PC-3 (cell line): Measurements from ENCODE around the gene ZNF860. TPM values are rescaled to one million over a fixed set of nuclear protein-coding genes. Genes with fewer than 3 reads are reported as not detected.

ENCODE experiments used
- ATAC-seq: fragments of 200-7000 bp; cut with Tn5 transposase; 2 replicates; pipeline ENCODE4 v1.9.1; 2020; ENCODE audit warnings: mild to moderate bottlenecking, moderate library complexity
- BruUV-seq: library from RNA; stranded (reverse); fragments of 400-500 nt; replicated peaks from 2 replicates; lab custom pipeline; 2021; lab: Mats Ljungman, UMichigan
- CTCF ChIA-PET: fragments of 300-600 bp; sonication (Branson Sonifier 250); formaldehyde crosslinking; loops from one replicate; lab custom pipeline; 2022; ENCODE audit warnings: antibody characterized with exemption; lab: Charles Lee
- POLR2A ChIA-PET: fragments of 300-600 bp; sonication (Branson Sonifier 250); formaldehyde crosslinking; loops from one replicate; lab custom pipeline; 2022; ENCODE audit warnings: antibody characterized with exemption; ENCODE audit not compliant: unreplicated experiment; lab: Charles Lee
- DNase-seq: peaks from one replicate; pipeline ENCODE4 v3.0.0-alpha.2; 2015
- H2AFZ ChIP-seq: fragments of 300-600 bp; sonication (generic); 2 replicates; pipeline ENCODE4 v1.6.0; 2016; ENCODE audit warnings: antibody characterized with exemption, low read length
- H3F3A ChIP-seq: fragments of 300-600 bp; sonication (generic); one replicate; pipeline ENCODE4 v1.6.0; 2017; ENCODE audit warnings: antibody characterized with exemption, low read length, control low read depth, mild to moderate bottlenecking; ENCODE audit not compliant: unreplicated experiment
- H3K27ac ChIP-seq: fragments of 300-600 bp; sonication (generic); 2 replicates; pipeline ENCODE4 v1.5.1; 2016; ENCODE audit warnings: mild to moderate bottlenecking, low read length
- H3K27me3 ChIP-seq: fragments of 300-600 bp; sonication (generic); 2 replicates; pipeline ENCODE4 v1.6.1; 2016; ENCODE audit warnings: low read length, mixed read lengths
- H3K36me3 ChIP-seq: fragments of 300-600 bp; sonication (generic); 2 replicates; pipeline ENCODE4 v1.6.1; 2016; ENCODE audit warnings: low read depth, mixed run types, low read length, mixed read lengths
- H3K4me1 ChIP-seq: fragments of 300-600 bp; sonication (generic); 2 replicates; pipeline ENCODE4 v1.5.1; 2016; ENCODE audit warnings: low read length; ENCODE audit not compliant: insufficient read depth
- H3K4me2 ChIP-seq: fragments of 300-600 bp; sonication (generic); 2 replicates; pipeline ENCODE4 v1.6.0; 2016; ENCODE audit warnings: low read length
- H3K4me3 ChIP-seq: fragments of 300-600 bp; sonication (generic); 2 replicates; pipeline ENCODE4 v1.5.1; 2016; ENCODE audit warnings: mild to moderate bottlenecking, low read length, mixed read lengths
- H3K79me2 ChIP-seq: fragments of 300-600 bp; sonication (generic); 2 replicates; pipeline ENCODE4 v1.6.1; 2017; ENCODE audit warnings: low read length, mixed read lengths
- H3K9ac ChIP-seq: fragments of 300-600 bp; sonication (generic); 2 replicates; pipeline ENCODE4 v1.6.0; 2016; ENCODE audit warnings: mild to moderate bottlenecking, low read length
- H3K9me2 ChIP-seq: fragments of 300-600 bp; sonication (generic); replicated peaks from 2 replicates; pipeline ENCODE4 v1.6.1; 2016; ENCODE audit warnings: mixed run types, low read length, mixed read lengths
- H3K9me3 ChIP-seq: fragments of 300-600 bp; sonication (generic); 2 replicates; pipeline ENCODE4 v1.6.1; 2016; ENCODE audit warnings: low read length, mixed read lengths
- H4K20me1 ChIP-seq: fragments of 300-600 bp; sonication (generic); 2 replicates; pipeline ENCODE4 v1.6.1; 2016; ENCODE audit warnings: low read length, mixed read lengths
- EZH2 ChIP-seq: fragments of 300-600 bp; sonication (generic); IDR thresholded peaks from one replicate; pipeline ENCODE4 v1.6.1; 2017; ENCODE audit warnings: antibody characterized with exemption, mild to moderate bottlenecking, low read length; ENCODE audit not compliant: unreplicated experiment
- EZH2phosphoT487 ChIP-seq: fragments of 300-600 bp; sonication (generic); IDR thresholded peaks from 2 replicates; pipeline ENCODE4 v1.6.1; 2018; ENCODE audit warnings: mild to moderate bottlenecking, antibody characterized with exemption, low read length, borderline replicate concordance
- intact Hi-C: fragments of 100-400 bp; cut with micrococcal nuclease; formaldehyde crosslinking; loops from 2 replicates; pipeline ENCODE4 v1.9.0; 2023
- total RNA-seq: library from RNA; depleted of rRNA; stranded (reverse); fragments of >200 nt; gene quantifications from 2 replicates; pipeline ENCODE4 v1.2.3, GENCODE V29; 2014
- TF ChIP-seq, protein P1 (sequence below): fragments of 300-600 bp; sonication (generic); conservative IDR thresholded peaks from 2 replicates; pipeline ENCODE4 v1.5.1; 2017; ENCODE audit warnings: antibody characterized with exemption, low read depth, mild to moderate bottlenecking, low read length

The ZNF860 gene
- total RNA-seq, 1 experiment from 2014 or later: 10.5 TPM

DNA sequence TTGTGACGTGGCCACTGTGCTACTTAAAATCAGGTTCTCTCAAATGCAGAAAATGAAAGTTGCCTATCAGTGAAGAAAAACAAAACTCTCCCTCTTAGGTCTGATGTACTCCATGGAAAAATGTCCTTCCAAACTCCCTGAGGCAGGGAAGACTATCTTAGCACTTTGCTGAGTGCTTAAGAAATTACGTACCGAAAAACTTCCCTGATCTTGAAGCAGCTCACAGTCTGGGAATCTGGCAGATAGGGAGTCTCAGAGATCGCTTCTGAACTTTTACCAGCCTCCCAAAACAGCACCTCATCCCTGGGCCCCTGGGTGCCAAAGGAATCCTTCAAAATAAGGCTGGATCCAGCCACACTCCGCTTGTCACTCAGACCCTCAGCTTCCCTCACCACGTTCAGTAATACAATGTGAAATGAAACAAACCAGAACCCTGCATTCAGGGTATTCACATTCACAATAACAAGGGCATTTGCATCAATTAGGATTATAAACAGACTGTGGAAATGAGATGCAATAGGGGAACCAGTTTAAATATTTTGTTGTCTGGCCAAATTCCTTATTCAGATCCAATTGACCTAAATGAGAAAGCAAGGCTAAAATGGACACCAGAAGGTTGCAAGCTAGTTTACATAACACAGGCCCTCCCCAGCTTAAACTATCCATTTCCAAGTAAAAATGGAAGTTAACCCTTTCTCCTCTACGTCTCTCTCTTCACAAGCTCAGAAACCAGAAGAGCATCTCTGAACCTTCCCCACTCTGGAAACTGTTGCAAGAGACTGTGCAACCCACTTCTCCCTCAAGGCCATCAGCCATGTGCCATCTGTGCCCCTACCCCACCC, 21.4 kb upstream of the ZNF860 start:
- ChIA-PET CTCF (no interaction called here), POLR2A (no interaction called here)
- no peak for TF ChIP-seq EZH2phosphoT487
- no peak for TF ChIP-seq EZH2
- TF ChIP-seq, protein P1, sequence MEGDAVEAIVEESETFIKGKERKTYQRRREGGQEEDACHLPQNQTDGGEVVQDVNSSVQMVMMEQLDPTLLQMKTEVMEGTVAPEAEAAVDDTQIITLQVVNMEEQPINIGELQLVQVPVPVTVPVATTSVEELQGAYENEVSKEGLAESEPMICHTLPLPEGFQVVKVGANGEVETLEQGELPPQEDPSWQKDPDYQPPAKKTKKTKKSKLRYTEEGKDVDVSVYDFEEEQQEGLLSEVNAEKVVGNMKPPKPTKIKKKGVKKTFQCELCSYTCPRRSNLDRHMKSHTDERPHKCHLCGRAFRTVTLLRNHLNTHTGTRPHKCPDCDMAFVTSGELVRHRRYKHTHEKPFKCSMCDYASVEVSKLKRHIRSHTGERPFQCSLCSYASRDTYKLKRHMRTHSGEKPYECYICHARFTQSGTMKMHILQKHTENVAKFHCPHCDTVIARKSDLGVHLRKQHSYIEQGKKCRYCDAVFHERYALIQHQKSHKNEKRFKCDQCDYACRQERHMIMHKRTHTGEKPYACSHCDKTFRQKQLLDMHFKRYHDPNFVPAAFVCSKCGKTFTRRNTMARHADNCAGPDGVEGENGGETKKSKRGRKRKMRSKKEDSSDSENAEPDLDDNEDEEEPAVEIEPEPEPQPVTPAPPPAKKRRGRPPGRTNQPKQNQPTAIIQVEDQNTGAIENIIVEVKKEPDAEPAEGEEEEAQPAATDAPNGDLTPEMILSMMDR: no peak
- H3K27me3 ChIP-seq: no peaks in the 10 kb centered on the region
- H3K9ac ChIP-seq: no peak overlapping the region
- DNase-seq: no peak
- peak overlapping the region; percentile 9 for H3K27ac ChIP-seq
- peaks cover 6% of the 10 kb centered on the region for H3F3A ChIP-seq
- H3K4me3 ChIP-seq: no peak overlapping the region
- H3K9me3 ChIP-seq: no peaks in the 10 kb centered on the region
- H4K20me1 ChIP-seq: peaks cover 6% of the 10 kb centered on the region; the same call in 1 of the 2 replicates
- H3K36me3 ChIP-seq: peaks cover 5% of the 10 kb centered on the region; the same call in 1 of the 2 replicates
- H3K4me1 ChIP-seq: peaks cover 47% of the 10 kb centered on the region
- BruUV-seq: no TSS peak
- H3K9me2 ChIP-seq: no peaks in the 10 kb centered on the region
- H3K79me2 ChIP-seq: peaks cover 88% of the 10 kb centered on the region
- no peak for ATAC-seq
- intact Hi-C loops: loop anchor here (10.0 kb wide), 2 partner anchors 295 to 345 kb away; no protein-coding TSS in a partner anchor
- H2AFZ ChIP-seq: no peak overlapping the region
- peak overlapping the region; percentile 21 for H3K4me2 ChIP-seq

DNA sequence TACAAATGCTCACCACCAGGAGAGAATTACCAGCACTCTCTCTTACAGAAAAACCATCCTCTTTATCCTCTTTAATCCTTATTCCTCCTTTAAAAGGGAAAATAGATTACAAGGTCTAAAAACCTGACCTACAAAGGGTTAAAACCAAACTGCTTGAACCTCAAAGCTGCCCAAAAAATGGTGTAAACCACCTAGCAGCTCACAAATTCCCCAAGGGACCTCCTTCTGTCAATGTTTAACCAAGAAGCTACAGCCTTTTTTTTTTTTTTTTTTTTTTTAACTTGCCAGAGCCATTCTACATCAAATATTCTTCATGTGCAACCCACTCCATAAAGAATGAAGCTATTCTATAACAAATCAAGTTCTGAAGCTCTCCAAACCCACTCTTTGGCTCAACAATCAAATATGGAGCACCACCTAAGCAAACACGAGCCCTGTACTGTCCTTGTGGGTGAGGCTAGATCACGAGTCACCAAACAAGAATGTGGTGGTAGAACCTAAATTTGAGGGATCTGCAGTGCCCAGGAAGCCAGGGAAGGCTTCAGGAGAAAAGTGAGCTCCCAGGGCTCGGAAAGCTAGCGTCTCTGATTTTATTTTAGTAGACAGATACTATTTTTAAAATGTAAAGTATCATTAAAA, 20.6 kb upstream of the ZNF860 start:
- peak; percentile 84 for DNase-seq
- peaks cover 6% of the 10 kb centered on the region for H3F3A ChIP-seq
- peaks cover 6% of the 10 kb centered on the region; the same call in 1 of the 2 replicates for H4K20me1 ChIP-seq
- CTCF ChIA-PET: no interaction called here
- no peak overlapping the region for H3K4me3 ChIP-seq
- no peak overlapping the region for H3K9ac ChIP-seq
- ATAC-seq: peak; percentile 64
- peak overlapping the region; percentile 9 for H3K27ac ChIP-seq
- H3K4me1 ChIP-seq: peaks cover 47% of the 10 kb centered on the region
- TF ChIP-seq, protein P1: no peak
- TF ChIP-seq EZH2: no peak
- TF ChIP-seq EZH2phosphoT487: no peak
- H3K9me3 ChIP-seq: no peaks in the 10 kb centered on the region
- BruUV-seq: no TSS peak
- no peaks in the 10 kb centered on the region for H3K36me3 ChIP-seq
- intact Hi-C loops: loop anchor here (10.0 kb wide), 2 partner anchors 294 to 346 kb away; no protein-coding TSS in a partner anchor
- no peaks in the 10 kb centered on the region for H3K27me3 ChIP-seq
- no peak overlapping the region for H2AFZ ChIP-seq
- no peaks in the 10 kb centered on the region for H3K9me2 ChIP-seq
- POLR2A ChIA-PET: interaction anchor here (0.6 to 0.7 kb wide), 2 partner anchors 20 to 144 kb away, joined by 3 to 33 read pairs; partner anchors contain the start of genes OSBPL10 and ZNF860
- peaks cover 81% of the 10 kb centered on the region for H3K79me2 ChIP-seq
- peak overlapping the region; percentile 21 for H3K4me2 ChIP-seq
